Spleen (tissue), 11 donors: Measurements from ENCODE around the gene SH3RF3. TPM values are rescaled to one million over a fixed set of nuclear protein-coding genes. Genes with fewer than 3 reads are reported as not detected.

Experiments used
- DNase-seq: peaks from one replicate; pipeline ENCODE4 v3.0.0-alpha.2; 2020
- H3K27ac ChIP-seq, 8 donors: fragments of 200-600 bp; sonication (generic) in 7 of 8; 1 replicate in 4 of 8; 2 replicates in 4 of 8; pipeline versions ENCODE4 v1.5.0 to v1.8.0; 2016 to 2021; ENCODE audit warnings: inconsistent platforms in 4 of 8, mild to moderate bottlenecking in 4 of 8, moderate library complexity in 1 of 8
- H3K27me3 ChIP-seq, 7 donors: fragments of 200-600 bp; sonication (generic) in 6 of 7; replicated peaks in 1 of 7; 1 replicate in 4 of 7; 2 replicates in 3 of 7; pipeline versions ENCODE4 v1.5.0 to v1.8.0; 2016 to 2021; ENCODE audit warnings: inconsistent platforms in 3 of 7, mild to moderate bottlenecking in 1 of 7
- H3K36me3 ChIP-seq, 6 donors: fragments of 200-600 bp; sonication (generic) in 5 of 6; 1 replicate in 4 of 6; 2 replicates in 2 of 6; pipeline versions ENCODE4 v1.5.0 to v1.8.0; 2016 to 2021; ENCODE audit warnings: inconsistent platforms in 2 of 6
- H3K4me1 ChIP-seq, 6 donors: fragments of 200-600 bp; sonication (generic) in 5 of 6; 1 replicate in 3 of 6; 2 replicates in 3 of 6; pipeline versions ENCODE4 v1.5.0 to v1.8.0; 2016 to 2021; ENCODE audit warnings: inconsistent platforms in 3 of 6
- H3K4me3 ChIP-seq, 8 donors: fragments of 200-600 bp; sonication (generic) in 7 of 8; 1 replicate in 4 of 8; 2 replicates in 4 of 8; pipeline versions ENCODE4 v1.5.0 to v1.8.0; 2016 to 2021; ENCODE audit warnings: inconsistent platforms in 4 of 8, mild to moderate bottlenecking in 4 of 8, moderate library complexity in 2 of 8
- H3K9me3 ChIP-seq, 8 donors: fragments of 200-600 bp; sonication (generic) in 7 of 8; 1 replicate in 4 of 8; 2 replicates in 4 of 8; pipeline versions ENCODE4 v1.5.0 to v1.8.0; 2016 to 2021; ENCODE audit warnings: inconsistent platforms in 4 of 8
- POLR2A ChIP-seq, 3 donors: fragments of 450-650 bp; IDR thresholded peaks; one replicate each; pipeline ENCODE4 v1.5.1; 2017; ENCODE audit warnings: antibody characterized with exemption in 3 of 3, mild to moderate bottlenecking in 1 of 3
- POLR2AphosphoS5 ChIP-seq, 3 donors: sonication (generic); formaldehyde crosslinking; IDR thresholded peaks; one replicate each; pipeline ENCODE4 v1.5.1; 2017; ENCODE audit warnings: antibody characterized with exemption in 3 of 3
- WGBS, 5 donors: extraction: QIAGEN DNeasy Blood & Tissue Kit in 3 of 5; methylation state at CpG; one replicate each; pipeline versions ENCODE4 v1.1.5 to v1.1.7; 2013 to 2018; 5-methylcytosine and 5-hydroxymethylcytosine counted together
- intact Hi-C: fragments of 100-400 bp; cut with DNase I; formaldehyde crosslinking; loops from one replicate; pipeline ENCODE4 v1.15.0; 2023; ENCODE audit warnings: low total_unique reads
- polyA plus RNA-seq, 3 donors: library from polyadenylated mRNA; stranded (reverse); fragments of 200-250 nt; gene quantifications; one replicate each; pipeline ENCODE4 v1.2.1, GENCODE V29; 2013
- total RNA-seq, 7 donors: library from RNA; depleted of rRNA in 3 of 7; stranded (reverse); fragments of >200 nt in 3 of 7; fragmentation: NEBNext Ultra II Directional in 4 of 7; extraction: Animal tissue kit (Norgen Biotek cat#: 25700) in 4 of 7; gene quantifications; one replicate each; pipeline versions ENCODE4 v1.1.0 to v1.2.1, GENCODE V29; 2016 to 2021
- TF ChIP-seq, protein P1 (sequence below), 11 experiments: fragments of 200-600 bp in 7 of 11; fragments of 450-650 bp in 4 of 11; sonication (generic) in 4 of 11; IDR thresholded peaks in 8 of 11; conservative IDR thresholded peaks in 3 of 11; 1 replicate in 7 of 11; 2 replicates in 4 of 11; pipeline versions ENCODE4 v1.4.0 to v1.8.0; 2016 to 2021; ENCODE audit warnings: antibody characterized with exemption in 11 of 11, inconsistent platforms in 4 of 11, mild to moderate bottlenecking in 1 of 11
- donor health status: healthy with polysubstance abuse.
- donor health status: DM: no; HTN: no; CAD: no; lungs with moderate emphysema.
- donor health status: DM: no; HTN: no; CAD: no.
- donor health status: Bipolar disorder and iron deficiency.
- donor health status: healthy.
- donor health status: DM: no; HTN: no; CAD: no.
- donor health status: DM: yes; HTN: yes; CAD: no.

Gene SH3RF3
- total and polyA plus RNA-seq, 10 donors = 1.3 to 7.6 (median 4.7) TPM

DNA sequence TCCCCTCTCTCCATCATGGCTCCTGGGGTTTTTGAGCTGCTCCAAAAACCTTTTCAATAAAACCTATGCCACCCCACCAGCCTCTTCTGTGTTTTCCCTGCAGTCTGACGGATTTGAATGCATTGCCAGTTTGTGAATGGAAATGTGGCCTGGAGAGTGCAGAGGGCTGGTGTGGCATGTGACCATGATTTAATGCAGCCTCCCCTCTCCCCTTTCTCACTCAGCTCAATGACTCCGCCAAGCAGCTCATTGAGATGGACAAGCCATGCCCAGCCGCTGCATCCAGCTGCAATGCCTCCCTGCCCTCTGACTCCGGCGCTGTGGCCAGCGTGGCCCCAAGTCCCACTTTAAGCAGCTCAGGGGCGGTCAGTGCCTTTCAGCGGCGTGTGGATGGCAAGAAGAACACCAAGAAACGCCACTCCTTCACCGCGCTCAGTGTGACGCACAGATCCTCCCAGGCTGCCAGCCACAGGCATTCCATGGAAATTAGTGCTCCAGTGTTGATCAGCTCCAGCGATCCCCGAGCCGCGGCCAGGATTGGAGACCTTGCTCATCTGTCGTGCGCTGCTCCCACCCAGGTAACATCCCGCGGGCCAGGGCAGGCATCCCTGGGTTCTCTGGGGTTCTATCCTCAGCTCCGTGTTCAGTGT lies 269.5 kb downstream of the SH3RF3 start:
- H3K9me3 ChIP-seq = no peaks in the 10 kb centered on the region
- WGBS, 5 donors = 90 to 97% (median 95%) methylated on average over 18 to 22 of the region's 22 CpGs
- intact Hi-C loops = no loop called here
- TF ChIP-seq, protein P1, sequence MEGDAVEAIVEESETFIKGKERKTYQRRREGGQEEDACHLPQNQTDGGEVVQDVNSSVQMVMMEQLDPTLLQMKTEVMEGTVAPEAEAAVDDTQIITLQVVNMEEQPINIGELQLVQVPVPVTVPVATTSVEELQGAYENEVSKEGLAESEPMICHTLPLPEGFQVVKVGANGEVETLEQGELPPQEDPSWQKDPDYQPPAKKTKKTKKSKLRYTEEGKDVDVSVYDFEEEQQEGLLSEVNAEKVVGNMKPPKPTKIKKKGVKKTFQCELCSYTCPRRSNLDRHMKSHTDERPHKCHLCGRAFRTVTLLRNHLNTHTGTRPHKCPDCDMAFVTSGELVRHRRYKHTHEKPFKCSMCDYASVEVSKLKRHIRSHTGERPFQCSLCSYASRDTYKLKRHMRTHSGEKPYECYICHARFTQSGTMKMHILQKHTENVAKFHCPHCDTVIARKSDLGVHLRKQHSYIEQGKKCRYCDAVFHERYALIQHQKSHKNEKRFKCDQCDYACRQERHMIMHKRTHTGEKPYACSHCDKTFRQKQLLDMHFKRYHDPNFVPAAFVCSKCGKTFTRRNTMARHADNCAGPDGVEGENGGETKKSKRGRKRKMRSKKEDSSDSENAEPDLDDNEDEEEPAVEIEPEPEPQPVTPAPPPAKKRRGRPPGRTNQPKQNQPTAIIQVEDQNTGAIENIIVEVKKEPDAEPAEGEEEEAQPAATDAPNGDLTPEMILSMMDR (IDR thresholded peaks at IDR 0.05 in 8 of 11, conservative IDR thresholded peaks at IDR 0.05 in 3 of 11) = no peak
- no peak for TF ChIP-seq POLR2A (IDR thresholded peaks at IDR 0.05)
- TF ChIP-seq POLR2AphosphoS5 (IDR thresholded peaks at IDR 0.05) = no peak
- H3K27me3 ChIP-seq = peaks cover 0 to 6% (median 0%) of the 10 kb centered on the region in 7 donors
- H3K36me3 ChIP-seq = no peaks in the 10 kb centered on the region
- no peaks in the 10 kb centered on the region for H3K4me1 ChIP-seq
- DNase-seq = no peak
- H3K4me3 ChIP-seq = no peak overlapping the region
- H3K27ac ChIP-seq = no peak overlapping the region

DNA sequence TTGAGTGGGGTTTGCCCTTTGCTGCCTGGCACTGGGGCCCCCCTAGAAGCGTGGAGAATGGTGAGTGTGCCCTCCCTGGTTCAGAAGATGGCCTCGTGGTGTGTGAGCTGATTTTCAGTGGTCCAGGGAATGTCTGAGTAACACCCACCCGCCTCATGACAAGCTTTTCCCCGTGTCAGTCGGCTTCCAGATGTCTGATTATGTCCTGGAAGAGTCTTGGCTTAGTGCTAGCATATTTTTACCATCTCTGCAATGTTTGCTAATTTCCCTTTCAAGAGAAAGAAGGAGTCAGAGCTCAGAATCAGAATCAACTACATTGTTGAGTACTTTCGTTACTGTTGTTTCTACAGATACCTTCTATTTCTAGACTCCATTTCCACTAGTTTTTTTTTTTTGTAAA lies 270.1 kb downstream of the SH3RF3 start:
- TF ChIP-seq POLR2AphosphoS5 (IDR thresholded peaks at IDR 0.05) (no peak), POLR2A (IDR thresholded peaks at IDR 0.05) (no peak)
- TF ChIP-seq, protein P1 (IDR thresholded peaks at IDR 0.05 in 8 of 11, conservative IDR thresholded peaks at IDR 0.05 in 3 of 11) = no peak
- intact Hi-C loops = no loop called here

DNA sequence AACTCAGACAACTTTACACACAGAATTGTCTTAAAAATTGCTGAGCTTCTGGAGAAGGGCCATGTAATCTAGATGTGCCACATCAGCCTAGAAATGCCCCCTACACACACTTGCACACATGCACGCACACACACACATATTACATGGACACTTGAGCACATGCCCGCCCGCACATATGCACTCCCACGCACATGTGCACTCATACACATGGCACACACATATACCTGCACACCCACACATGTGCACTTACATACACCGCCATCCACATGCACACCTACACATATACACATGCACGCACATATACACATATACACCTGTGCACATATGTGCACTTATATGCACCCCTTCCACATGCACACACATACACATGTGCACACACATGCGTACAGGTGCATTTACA lies 271.1 kb downstream of the SH3RF3 start:
- WGBS, 5 donors = 82 to 98% (median 91%) methylated on average over 7 of the region's 7 CpGs
- TF ChIP-seq, protein P1 (IDR thresholded peaks at IDR 0.05 in 8 of 11, conservative IDR thresholded peaks at IDR 0.05 in 3 of 11) = no peak
- TF ChIP-seq POLR2AphosphoS5 (IDR thresholded peaks at IDR 0.05) (no peak), POLR2A (IDR thresholded peaks at IDR 0.05) (no peak)
- Histone ChIP-seq H3K27ac (no peak overlapping the region), H3K9me3 (no peaks in the 10 kb centered on the region), H3K27me3 (peaks cover 0 to 6% (median 0%) of the 10 kb centered on the region in 7 donors), H3K36me3 (no peaks in the 10 kb centered on the region), H3K4me1 (no peaks in the 10 kb centered on the region), H3K4me3 (no peak overlapping the region)
- no peak for DNase-seq
- intact Hi-C loops = no loop called here

More for the DNA sequence above, 270.1 kb downstream of the SH3RF3 start:
- H3K27me3 ChIP-seq = peaks cover 0 to 6% (median 0%) of the 10 kb centered on the region in 7 donors
- H3K4me1 ChIP-seq = no peaks in the 10 kb centered on the region
- no peak overlapping the region for H3K4me3 ChIP-seq
- no peak overlapping the region for H3K27ac ChIP-seq
- no peaks in the 10 kb centered on the region for H3K9me3 ChIP-seq
- WGBS, 5 donors = 77 to 94% (median 84%) methylated on average over 5 to 6 of the region's 6 CpGs
- DNase-seq = no peak
- no peaks in the 10 kb centered on the region for H3K36me3 ChIP-seq

DNA sequence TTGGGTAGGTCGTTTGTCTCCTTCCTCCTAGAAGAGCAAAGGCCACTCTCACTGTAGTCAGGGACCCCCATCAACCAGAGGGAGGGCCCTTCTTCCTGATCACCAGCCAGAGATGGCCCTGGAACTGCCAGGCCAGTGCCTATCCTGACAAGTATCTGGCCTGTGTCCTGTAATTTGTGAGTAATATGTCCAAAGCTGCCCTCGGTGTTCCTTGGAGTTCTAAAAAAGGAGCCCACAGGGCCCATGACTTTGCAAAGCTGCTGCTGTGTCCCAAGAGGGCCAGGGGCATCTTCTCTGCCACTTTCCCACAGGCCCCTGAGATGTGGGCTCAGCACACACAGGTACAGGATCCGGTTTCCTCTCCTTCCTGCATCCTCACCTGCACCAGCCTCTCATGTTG lies 272.4 kb downstream of the SH3RF3 start:
- DNase-seq = no peak
- no peak for TF ChIP-seq POLR2AphosphoS5 (IDR thresholded peaks at IDR 0.05)
- no peak for TF ChIP-seq POLR2A (IDR thresholded peaks at IDR 0.05)
- TF ChIP-seq, protein P1 (IDR thresholded peaks at IDR 0.05 in 8 of 11, conservative IDR thresholded peaks at IDR 0.05 in 3 of 11) = no peak
- H3K4me3 ChIP-seq = no peak overlapping the region
- no peaks in the 10 kb centered on the region for H3K4me1 ChIP-seq
- peaks cover 0 to 6% (median 0%) of the 10 kb centered on the region in 7 donors for H3K27me3 ChIP-seq
- H3K9me3 ChIP-seq = no peaks in the 10 kb centered on the region
- 68 to 92% (median 79%) methylated on average over 3 of the region's 3 CpGs for WGBS, 5 donors
- intact Hi-C loops = no loop called here
- no peaks in the 10 kb centered on the region for H3K36me3 ChIP-seq
- no peak overlapping the region for H3K27ac ChIP-seq
